Lower lobe of right lung (tissue), 2 donors: ENCODE results near the gene RREB1. TPM values are rescaled to one million over a fixed set of nuclear protein-coding genes. Genes with fewer than 3 reads are reported as not detected.

Experiments
- ATAC-seq, 2 donors: fragments of 200-7000 bp; cut with Tn5 transposase; one replicate each; pipeline ENCODE4 v1.9.1; 2020 to 2022; ENCODE audit warnings: mild to moderate bottlenecking in 2 of 2, moderate library complexity in 2 of 2
- DNase-seq: peaks from one replicate; pipeline ENCODE4 v3.0.0-alpha.2; 2020
- H3K27ac ChIP-seq: fragments of 200-600 bp; one replicate; pipeline ENCODE4 v1.8.0; 2022
- H3K27me3 ChIP-seq: fragments of 200-600 bp; one replicate; pipeline ENCODE4 v1.8.0; 2022; ENCODE audit warnings: low read depth
- H3K36me3 ChIP-seq: fragments of 200-600 bp; one replicate; pipeline ENCODE4 v1.8.0; 2022; ENCODE audit warnings: mild to moderate bottlenecking
- H3K4me1 ChIP-seq: fragments of 200-600 bp; one replicate; pipeline ENCODE4 v1.8.0; 2022
- H3K4me3 ChIP-seq: fragments of 200-600 bp; one replicate; pipeline ENCODE4 v1.8.0; 2022; ENCODE audit warnings: mild to moderate bottlenecking
- H3K9me3 ChIP-seq: fragments of 200-600 bp; one replicate; pipeline ENCODE4 v1.8.0; 2022
- CTCF ChIP-seq: fragments of 200-600 bp; IDR thresholded peaks from one replicate; pipeline ENCODE4 v1.8.0; 2022; ENCODE audit warnings: antibody characterized with exemption, mild to moderate bottlenecking
- intact Hi-C: fragments of 100-400 bp; cut with DNase I; formaldehyde crosslinking; loops from one replicate; pipeline ENCODE4 v1.11.0; 2022
- total RNA-seq: library from RNA; stranded (reverse); fragmentation: NEBNext Ultra II Directional; extraction: Animal tissue kit (Norgen Biotek cat#: 25700); gene quantifications from one replicate; pipeline ENCODE4 v1.2.1, GENCODE V29; 2021
- donor health status: DM: no; HTN: yes; CAD: no; lungs with severe emphysema.

Gene RREB1
- total RNA-seq, 1 donor from 2014 or later: 62.8 TPM

- intact Hi-C loops: no loop called here
- H3K27me3 ChIP-seq: no peaks in the 10 kb centered on the region
- H3K27ac ChIP-seq: peak overlapping the region; percentile 11
- DNase-seq (no peak), ATAC-seq (peak; percentile 17 to 38)
- TF ChIP-seq CTCF: no peak
- H3K4me3 ChIP-seq: no peak overlapping the region
- H3K9me3 ChIP-seq: no peaks in the 10 kb centered on the region
- peaks cover 70% of the 10 kb centered on the region for H3K4me1 ChIP-seq
- H3K36me3 ChIP-seq: no peaks in the 10 kb centered on the region
Observed at GRCh38 chr6:7129360-7129759, 21.6 kb downstream of the RREB1 start.

GRCh38 chr6:7129784-7130569, 22.2 kb downstream of the RREB1 start:
- DNase-seq: peak; percentile 67
- Histone ChIP-seq H3K27ac (peak overlapping the region; percentile 72), H3K4me1 (peaks cover 70% of the 10 kb centered on the region), H3K9me3 (no peaks in the 10 kb centered on the region), H3K36me3 (no peaks in the 10 kb centered on the region), H3K27me3 (no peaks in the 10 kb centered on the region), H3K4me3 (no peak overlapping the region)
- intact Hi-C loops: no loop called here
- no peak for TF ChIP-seq CTCF
- ATAC-seq: peak; percentile 77 to 87

- Histone ChIP-seq H3K4me3 (no peak overlapping the region), H3K36me3 (no peaks in the 10 kb centered on the region), H3K9me3 (no peaks in the 10 kb centered on the region), H3K27ac (no peak overlapping the region), H3K4me1 (peaks cover 74% of the 10 kb centered on the region), H3K27me3 (no peaks in the 10 kb centered on the region)
- ATAC-seq (no peak), DNase-seq (no peak)
- intact Hi-C loops: no loop called here
- no peak for TF ChIP-seq CTCF
Observed at GRCh38 chr6:7131390-7131789, 23.6 kb downstream of the RREB1 start.

- ATAC-seq (no peak), DNase-seq (no peak)
- Histone ChIP-seq H3K27ac (no peak overlapping the region), H3K9me3 (no peaks in the 10 kb centered on the region), H3K4me3 (no peak overlapping the region), H3K36me3 (no peaks in the 10 kb centered on the region), H3K27me3 (no peaks in the 10 kb centered on the region), H3K4me1 (peaks cover 75% of the 10 kb centered on the region)
- TF ChIP-seq CTCF: no peak
- intact Hi-C loops: no loop called here
Observed at GRCh38 chr6:7132398-7133035, 24.8 kb downstream of the RREB1 start.

- H3K4me1 ChIP-seq: peaks cover 73% of the 10 kb centered on the region
- H3K9me3 ChIP-seq: no peaks in the 10 kb centered on the region
- no peaks in the 10 kb centered on the region for H3K27me3 ChIP-seq
- intact Hi-C loops: no loop called here
- H3K27ac ChIP-seq: no peak overlapping the region
- DNase-seq (no peak), ATAC-seq (no peak)
- H3K36me3 ChIP-seq: no peaks in the 10 kb centered on the region
- H3K4me3 ChIP-seq: no peak overlapping the region
- no peak for TF ChIP-seq CTCF
Observed at GRCh38 chr6:7134999-7135745, 27.4 kb downstream of the RREB1 start.
